ENCODE measurements around the gene ZDHHC11B. TPM values are rescaled to one million over a fixed set of nuclear protein-coding genes. Genes with fewer than 3 reads are reported as not detected.
"Not testable (repeated sequence)": the region's sequence is repeated elsewhere in the genome, so short reads cannot be mapped to it uniquely, and the experiment has no call there.

The ZDHHC11B gene, protein sequence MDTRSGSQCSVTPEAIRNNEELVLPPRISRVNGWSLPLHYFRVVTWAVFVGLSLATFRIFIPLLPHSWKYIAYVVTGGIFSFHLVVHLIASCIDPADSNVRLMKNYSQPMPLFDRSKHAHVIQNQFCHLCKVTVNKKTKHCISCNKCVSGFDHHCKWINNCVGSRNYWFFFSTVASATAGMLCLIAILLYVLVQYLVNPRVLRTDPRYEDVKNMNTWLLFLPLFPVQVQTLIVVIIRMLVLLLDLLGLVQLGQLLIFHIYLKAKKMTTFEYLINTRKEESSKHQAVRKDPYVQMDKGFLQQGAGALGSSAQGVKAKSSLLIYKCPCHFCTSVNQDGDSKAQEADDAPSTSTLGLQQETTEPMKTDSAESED
- 5.9 and 8.6 TPM in 2 replicates for total RNA-seq (2014; rRNA removed; shearing (Covaris generic))
- 8.0 and 9.8 TPM in 2 replicates for polyA plus RNA-seq (2015; cell fraction: cytosol; rRNA removed)
- polyA plus RNA-seq (2015; cell fraction: nucleus; rRNA removed) = 233 and 326 TPM in 2 replicates

DNA sequence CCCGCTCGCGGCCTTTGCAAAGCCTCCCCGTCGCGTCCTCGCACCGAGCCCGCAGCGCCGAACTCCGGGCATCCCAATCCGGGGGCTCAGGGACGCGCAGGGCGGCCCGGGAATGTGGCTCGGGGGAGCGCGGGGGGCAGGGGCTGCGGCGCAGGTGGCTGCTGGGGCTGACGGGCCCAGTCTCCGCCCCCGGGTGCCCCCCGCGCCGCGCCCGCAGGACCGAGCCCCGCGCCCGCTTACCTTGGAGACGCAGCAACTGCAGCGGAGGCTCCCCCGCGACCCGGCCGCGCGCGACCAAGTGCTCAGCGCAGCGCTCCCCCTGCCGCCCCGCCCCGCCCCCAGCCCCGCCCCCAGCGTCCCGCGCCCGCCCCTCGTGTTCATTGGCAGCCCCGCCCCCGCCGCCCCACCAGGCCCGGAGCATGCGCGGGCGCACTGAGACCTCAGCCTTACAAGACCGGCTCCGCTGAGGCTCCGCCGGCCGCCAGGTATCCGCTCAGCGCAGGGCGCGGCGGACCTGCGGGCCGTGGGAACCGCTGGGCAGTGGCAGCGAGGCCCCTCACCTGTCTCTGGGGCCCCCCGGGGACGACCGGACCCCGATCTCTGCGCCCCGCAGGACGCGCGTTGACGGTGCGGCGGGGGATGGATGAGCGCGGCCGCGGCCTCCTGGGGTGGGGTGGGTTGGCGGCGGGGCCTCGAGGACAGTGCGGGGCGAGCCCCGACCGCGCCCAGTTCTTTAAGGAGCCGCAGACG is at the start of gene ZDHHC11B:
Gene ZDHHC11B (minus strand): TSS at position 302 of the 750 bp plus-strand sequence. CDS start 17,810 bp downstream, outside the sequence.
- peak; percentile 93 for DNase-seq (ENCODE audit: low read depth, low spot score)
- in situ Hi-C loops (cut with HindIII; ENCODE audit: low pct_unique_long_range_greater_than_20kb, low sequenced_read_pairs) = not testable (repeated sequence)

DNA sequence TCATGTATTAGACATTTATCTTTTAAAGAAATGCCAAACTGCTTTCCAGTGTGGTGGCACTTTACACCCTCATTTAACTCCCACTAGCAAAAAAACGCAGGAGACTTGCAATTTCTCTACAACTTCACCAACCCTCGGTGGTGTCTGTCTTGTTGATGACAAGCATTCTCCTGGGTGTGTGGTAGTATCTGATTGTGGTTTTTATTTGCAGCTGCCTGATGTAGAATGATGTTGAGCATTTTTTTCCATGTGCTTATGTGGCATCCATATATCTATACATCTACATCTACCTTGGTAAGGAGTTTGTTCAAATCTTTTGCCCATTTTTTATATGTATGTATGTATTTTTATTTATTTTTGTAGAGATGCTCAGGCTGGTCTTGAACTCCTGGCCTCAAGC is 49.5 kb upstream of the ZDHHC11B start:
- DNase-seq (ENCODE audit: low read depth, low spot score); in situ Hi-C loops (cut with HindIII; ENCODE audit: low pct_unique_long_range_greater_than_20kb, low sequenced_read_pairs): not testable (repeated sequence)

DNA sequence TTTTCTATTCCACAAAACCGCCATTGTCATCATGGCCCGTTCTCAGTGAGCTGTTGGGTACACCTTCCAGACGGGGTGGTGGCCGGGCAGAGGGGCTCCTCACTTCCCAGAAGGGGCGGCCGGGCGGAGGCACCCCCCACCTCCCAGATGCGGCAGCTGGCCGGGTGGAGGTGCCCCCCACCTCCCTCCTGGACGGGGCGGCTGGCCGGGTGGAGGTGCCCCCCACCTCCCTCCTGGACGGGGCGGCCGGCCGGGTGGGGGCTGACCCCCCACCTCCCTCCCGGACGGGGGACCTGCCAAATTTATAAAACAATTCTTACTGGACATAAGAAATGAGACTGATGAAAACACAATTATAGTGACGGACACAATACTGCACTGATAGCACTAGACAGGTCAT is 43.7 kb upstream of the ZDHHC11B start:
- DNase-seq (ENCODE audit: low read depth, low spot score); in situ Hi-C loops (cut with HindIII; ENCODE audit: low pct_unique_long_range_greater_than_20kb, low sequenced_read_pairs): not testable (repeated sequence)

DNA sequence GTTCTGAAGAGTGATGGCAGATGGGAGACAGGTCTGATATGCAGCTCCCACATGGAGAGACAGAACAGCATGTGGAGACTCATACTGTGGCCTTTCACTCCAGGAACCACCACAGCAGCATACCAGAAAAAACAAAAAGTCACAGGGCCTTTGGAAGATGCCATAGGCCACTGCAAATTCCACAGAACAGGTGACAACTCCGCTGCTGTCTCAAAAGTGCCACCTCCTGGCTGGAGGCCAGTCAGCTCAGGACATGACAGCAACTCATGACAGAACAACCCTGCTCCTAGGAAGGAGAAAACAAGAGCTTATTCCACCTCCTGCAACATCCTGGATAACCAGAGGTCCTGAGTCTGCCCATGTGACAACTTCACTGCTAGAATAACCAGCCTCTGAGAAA is 41.0 kb upstream of the ZDHHC11B start:
- DNase-seq (ENCODE audit: low read depth, low spot score); in situ Hi-C loops (cut with HindIII; ENCODE audit: low pct_unique_long_range_greater_than_20kb, low sequenced_read_pairs): not testable (repeated sequence)

DNA sequence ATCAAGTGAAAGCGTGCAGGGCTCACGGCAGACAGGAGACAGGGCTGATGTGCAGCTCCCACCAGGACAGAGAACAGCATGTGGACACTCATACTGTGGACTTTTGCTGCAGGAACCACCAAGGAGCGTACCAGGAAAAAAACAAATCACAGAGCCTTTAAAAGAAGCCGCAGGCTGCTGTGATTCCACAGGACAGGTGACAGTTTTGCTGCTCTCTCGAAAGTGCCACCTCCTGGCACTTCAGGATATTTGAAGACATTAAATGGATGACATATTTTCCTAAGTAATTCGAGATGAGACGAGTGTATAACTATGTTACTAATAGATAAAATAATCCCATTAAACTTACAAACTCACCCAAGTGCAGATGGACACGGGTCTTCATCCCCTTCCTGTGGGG is 37.0 kb upstream of the ZDHHC11B start:
- in situ Hi-C loops (cut with HindIII; ENCODE audit: low pct_unique_long_range_greater_than_20kb, low sequenced_read_pairs) = no loop called here

DNA sequence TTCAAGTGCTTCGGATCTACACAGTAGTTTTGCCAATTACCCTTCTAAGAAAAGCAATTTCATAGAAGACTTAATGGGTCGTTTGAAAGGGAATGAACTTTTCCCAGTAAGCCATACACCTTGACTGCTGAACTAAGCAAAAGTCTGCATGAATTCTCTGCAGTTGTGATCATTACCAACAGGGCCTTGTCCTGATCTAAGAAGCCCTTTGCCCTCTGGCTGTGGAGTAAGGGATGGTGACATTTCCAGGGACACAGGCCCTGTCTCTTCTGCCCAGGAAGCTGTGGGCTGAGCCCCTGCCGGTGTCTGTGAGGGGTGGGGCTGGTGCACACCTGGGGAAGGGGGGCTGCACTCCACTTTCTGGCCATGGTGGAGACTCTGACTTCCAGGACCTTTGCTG is 35.7 kb upstream of the ZDHHC11B start:
- no peak for DNase-seq (ENCODE audit: low read depth, low spot score)
- in situ Hi-C loops (cut with HindIII; ENCODE audit: low pct_unique_long_range_greater_than_20kb, low sequenced_read_pairs) = no loop called here

More for the DNA sequence above, 37.0 kb upstream of the ZDHHC11B start:
- no peak for DNase-seq (ENCODE audit: low read depth, low spot score)

DNA sequence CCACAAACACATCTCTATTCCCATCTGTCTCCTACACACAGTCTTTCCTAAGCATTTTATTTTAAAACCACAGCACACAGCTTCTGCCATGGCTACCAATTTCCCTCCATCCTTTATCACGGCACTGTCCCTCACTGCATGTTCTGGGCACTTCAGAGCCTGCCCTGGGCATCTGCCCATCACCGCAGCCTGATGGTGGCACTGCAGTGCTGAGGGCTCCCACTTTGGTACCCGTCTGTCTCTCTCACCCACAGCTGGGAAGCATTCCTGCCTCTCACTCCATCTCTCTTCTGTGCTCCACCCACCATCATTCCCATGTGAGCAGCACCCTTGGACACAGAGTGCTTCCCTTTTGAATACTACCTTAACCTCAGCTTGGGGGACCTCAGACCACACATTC is 34.5 kb upstream of the ZDHHC11B start:
- in situ Hi-C loops (cut with HindIII; ENCODE audit: low pct_unique_long_range_greater_than_20kb, low sequenced_read_pairs) = no loop called here
- DNase-seq (ENCODE audit: low read depth, low spot score) = no peak

DNA sequence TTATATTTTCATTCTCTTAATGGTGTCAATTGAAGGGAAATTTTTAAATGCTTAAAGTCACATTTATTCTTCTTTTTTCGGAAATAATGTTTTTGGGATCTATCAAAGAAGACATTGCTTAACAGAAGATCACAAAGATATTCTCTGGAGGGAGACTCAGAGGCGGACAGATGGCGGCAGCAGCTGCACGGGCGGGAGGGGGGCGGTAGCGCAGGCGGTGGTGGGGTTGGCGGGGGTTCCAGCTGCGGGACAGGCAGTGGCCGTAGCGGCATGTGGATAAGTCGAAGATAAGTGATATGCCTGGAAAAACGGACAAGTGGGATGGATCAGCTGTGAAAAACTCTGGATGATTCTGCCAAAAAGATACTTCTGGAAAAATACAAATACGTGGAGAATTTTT is 31.6 kb upstream of the ZDHHC11B start:
- in situ Hi-C loops (cut with HindIII; ENCODE audit: low pct_unique_long_range_greater_than_20kb, low sequenced_read_pairs) = no loop called here
- no peak for DNase-seq (ENCODE audit: low read depth, low spot score)

DNA sequence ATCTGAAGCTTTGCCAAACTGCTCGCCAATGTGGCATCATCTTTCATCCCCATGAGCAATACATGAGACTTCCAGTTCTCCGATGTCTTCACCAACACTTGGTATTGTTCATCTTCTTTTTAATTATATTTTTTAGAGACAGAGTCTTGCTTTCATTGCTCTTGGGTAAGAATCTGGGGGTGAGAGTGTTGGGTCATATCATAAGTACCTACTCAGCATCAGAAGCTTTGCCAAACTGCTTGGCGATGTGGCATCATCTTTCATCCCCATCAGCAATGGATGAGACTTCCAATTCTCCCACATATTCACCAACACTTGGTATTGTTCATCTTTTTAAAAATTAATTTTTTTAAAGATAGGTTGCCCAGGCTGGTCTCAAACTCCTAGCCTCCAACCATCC is 30.9 kb upstream of the ZDHHC11B start:
- no peak for DNase-seq (ENCODE audit: low read depth, low spot score)
- in situ Hi-C loops (cut with HindIII; ENCODE audit: low pct_unique_long_range_greater_than_20kb, low sequenced_read_pairs) = no loop called here

DNA sequence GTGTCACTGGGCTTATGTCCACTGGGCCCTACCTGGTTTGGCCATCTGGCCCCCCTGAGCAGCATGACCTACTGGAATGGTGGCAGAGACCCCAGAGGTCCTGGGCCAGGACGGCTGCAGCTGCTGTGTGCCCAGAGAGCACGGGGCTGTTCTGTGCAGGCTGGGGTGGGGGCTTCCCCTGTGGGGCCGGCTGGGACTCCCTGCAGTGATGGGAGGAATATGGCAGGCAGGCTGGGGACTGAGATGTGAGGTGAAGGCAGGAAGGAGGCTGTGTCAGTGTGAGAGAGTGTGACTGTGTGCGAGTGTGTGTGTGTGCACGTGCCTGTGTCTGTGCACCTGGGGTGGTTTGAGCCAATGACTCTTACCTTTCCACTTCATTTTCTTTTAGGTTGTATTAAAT is 29.0 kb upstream of the ZDHHC11B start:
- in situ Hi-C loops (cut with HindIII; ENCODE audit: low pct_unique_long_range_greater_than_20kb, low sequenced_read_pairs); DNase-seq (ENCODE audit: low read depth, low spot score): not testable (repeated sequence)

DNA sequence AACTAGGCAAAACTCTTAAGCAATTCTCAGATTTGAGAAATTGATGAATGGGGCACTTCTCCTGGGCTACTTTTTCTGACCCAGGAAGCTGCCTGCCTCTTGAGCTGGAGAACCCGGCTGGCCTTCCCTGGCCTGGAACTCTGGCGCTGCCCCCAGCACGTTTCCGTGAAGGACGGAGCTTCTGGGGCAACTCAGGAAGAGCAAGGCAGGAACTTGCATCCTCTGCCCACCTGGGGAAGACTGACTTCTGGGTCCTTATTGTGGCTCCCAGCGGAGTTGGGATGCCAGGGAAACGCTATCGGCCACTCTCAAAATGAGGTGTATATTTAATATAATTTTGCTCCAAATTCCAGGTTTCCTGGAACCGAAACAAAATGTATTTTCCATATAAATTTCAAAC is 26.9 kb upstream of the ZDHHC11B start:
- not testable (repeated sequence) for DNase-seq (ENCODE audit: low read depth, low spot score)

DNA sequence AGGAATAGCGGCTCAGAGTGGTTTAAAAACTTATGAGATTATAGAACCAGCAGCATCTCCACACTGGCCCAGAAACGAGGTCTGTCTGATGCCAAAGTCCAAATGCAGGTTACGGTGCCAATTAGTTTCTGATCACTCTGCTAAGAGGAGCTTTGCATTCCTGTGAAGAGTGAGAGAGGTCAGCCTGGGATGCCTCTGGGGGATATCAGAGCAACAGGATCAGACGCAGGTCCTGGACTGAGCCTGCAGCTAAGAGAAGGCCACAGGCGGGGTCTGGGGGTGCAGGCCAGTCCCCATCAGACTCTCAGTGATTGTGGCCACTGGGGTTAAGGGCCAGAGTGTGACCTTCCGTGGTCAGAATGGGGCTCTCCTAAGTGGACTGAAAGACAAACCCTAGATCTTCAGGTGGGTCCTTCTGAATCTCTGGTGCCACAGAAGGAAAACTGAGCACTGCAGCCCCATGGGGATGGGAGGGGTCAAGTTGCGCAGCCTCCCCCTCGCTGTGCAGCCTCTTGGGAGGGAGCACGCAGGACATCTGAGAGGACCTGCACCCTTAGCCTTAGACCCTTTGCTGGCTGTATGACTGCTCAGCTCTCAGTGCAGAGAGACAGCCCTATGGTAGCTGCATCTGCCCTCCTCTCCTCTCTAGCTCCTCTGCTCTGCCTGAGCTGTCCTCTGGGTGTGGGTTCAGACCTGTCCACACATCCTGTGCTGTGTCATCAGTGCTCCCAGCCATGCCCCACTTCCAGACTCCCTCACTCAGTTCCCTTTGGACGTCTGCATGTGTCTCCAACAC is 23.4 kb upstream of the ZDHHC11B start:
- not testable (repeated sequence) for DNase-seq (ENCODE audit: low read depth, low spot score)

More for the DNA sequence above, 26.9 kb upstream of the ZDHHC11B start:
- in situ Hi-C loops (cut with HindIII; ENCODE audit: low pct_unique_long_range_greater_than_20kb, low sequenced_read_pairs) = not testable (repeated sequence)

DNA sequence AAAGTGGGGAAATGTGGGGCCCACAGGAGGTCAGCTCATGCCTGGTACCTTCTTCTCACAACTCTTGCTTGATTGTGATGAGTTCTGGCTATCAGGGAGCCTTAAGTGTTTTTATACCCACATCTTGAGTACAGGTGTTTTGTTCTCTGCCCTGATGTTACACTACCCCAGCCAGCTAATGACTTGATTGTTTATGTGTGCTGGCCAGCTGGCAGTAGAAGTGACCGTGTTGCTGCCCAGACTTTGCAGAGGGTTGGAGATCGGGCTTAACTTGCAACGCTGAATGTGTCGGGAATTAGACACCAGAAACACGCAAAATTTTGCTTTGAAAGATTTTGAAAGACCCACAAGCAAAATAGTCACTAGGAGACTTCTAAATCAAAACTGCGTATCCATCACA is 16.9 kb upstream of the ZDHHC11B start:
- in situ Hi-C loops (cut with HindIII; ENCODE audit: low pct_unique_long_range_greater_than_20kb, low sequenced_read_pairs) = no loop called here

More for the DNA sequence above, 23.4 kb upstream of the ZDHHC11B start:
- in situ Hi-C loops (cut with HindIII; ENCODE audit: low pct_unique_long_range_greater_than_20kb, low sequenced_read_pairs) = not testable (repeated sequence)

DNA sequence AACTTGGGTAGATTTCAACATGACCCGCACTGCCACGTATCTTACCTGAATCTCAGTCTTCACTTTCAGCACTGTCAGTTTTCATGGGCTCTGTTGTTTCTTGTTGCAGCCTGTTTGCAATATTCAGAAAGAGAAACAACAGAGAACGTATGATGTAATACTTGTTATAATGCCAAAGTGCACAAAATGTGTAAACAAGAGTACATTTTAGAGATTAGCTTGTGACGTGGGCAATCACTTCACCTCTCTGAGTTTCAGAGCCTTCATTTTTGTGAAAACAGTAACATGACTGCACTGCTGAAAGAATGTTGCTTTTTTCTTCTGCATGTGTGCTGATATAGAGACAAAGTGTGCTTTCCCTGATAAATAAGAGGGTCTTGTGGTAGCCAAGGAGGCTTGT is 16.5 kb upstream of the ZDHHC11B start:
- DNase-seq (ENCODE audit: low read depth, low spot score); in situ Hi-C loops (cut with HindIII; ENCODE audit: low pct_unique_long_range_greater_than_20kb, low sequenced_read_pairs): not testable (repeated sequence)

More for the DNA sequence above, 16.9 kb upstream of the ZDHHC11B start:
- DNase-seq (ENCODE audit: low read depth, low spot score) = no peak

DNA sequence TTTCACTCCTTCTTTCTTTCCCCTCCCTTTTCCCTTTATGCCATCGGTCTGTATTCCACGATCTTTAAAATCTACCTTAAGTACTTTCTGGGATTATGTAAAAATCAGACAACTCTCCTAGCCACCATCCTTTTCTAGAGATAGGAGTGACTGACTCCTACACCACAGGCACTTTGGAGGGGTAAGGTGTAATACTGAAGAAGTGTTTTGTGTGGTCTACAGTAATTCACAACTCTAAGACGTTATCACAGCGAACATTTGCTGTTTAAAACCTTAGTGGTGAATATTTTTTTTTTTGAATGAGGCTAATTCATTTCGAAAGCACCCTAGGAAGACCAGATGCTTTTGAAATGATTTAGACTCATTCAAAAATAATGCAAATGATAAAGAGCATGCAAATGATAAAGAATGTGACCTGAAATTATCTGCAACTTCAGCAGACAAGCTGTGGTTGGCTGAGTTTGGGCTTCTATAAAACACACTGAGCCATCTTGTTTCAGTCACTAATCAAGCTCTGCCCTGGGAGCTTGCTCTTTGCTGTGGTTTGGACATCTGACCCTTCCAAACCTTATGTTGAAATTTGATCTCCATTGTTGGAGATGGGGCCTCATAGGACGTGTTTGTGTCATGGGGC is 14.1 kb upstream of the ZDHHC11B start:
- in situ Hi-C loops (cut with HindIII; ENCODE audit: low pct_unique_long_range_greater_than_20kb, low sequenced_read_pairs) = not testable (repeated sequence)

DNA sequence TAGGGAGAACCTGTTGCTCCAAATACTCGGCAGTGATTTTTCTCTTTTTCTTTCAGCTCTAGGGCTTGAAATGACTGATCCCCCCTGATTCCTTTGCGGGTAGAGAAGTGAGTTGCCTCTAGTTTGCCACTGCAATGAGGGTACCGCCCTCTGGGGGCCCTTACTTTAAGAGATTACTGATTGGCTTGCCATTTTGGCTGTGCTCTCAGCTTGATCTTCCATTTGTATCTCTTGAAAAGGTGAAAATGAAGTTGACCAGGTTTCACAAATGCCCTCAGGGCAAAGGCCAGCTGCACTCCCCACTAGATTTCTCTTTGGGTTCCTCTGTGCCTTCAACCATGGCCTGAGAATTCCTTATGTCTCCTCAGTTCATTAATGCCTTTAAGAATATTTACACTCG is 13.5 kb upstream of the ZDHHC11B start:
- DNase-seq (ENCODE audit: low read depth, low spot score); in situ Hi-C loops (cut with HindIII; ENCODE audit: low pct_unique_long_range_greater_than_20kb, low sequenced_read_pairs): not testable (repeated sequence)

More for the DNA sequence above, 14.1 kb upstream of the ZDHHC11B start:
- not testable (repeated sequence) for DNase-seq (ENCODE audit: low read depth, low spot score)

DNA sequence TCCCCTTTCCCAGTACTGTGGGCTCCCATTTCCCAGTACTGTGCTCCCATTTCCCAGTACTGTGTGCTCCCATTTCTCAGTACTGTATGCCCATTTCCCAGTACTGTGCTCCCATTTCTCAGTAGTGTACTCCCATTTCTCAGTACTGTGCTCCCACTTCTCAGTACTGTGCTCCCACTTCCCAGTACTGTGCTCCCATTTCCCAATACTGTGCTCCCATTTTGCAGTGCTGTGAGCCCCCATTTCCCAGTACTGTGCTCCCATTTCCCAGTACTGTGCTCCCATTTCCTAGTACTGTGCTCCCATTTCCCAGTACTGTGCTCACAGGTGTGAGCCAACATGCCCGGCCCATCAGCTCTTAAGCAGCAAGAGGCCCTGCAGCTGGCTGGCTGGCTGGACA is 11.3 kb upstream of the ZDHHC11B start:
- in situ Hi-C loops (cut with HindIII; ENCODE audit: low pct_unique_long_range_greater_than_20kb, low sequenced_read_pairs); DNase-seq (ENCODE audit: low read depth, low spot score): not testable (repeated sequence)
